GM12878 (cell line): ENCODE measurements around the gene SORL1. TPM values are rescaled to one million over a fixed set of nuclear protein-coding genes. Genes with fewer than 3 reads are reported as not detected.

ENCODE experiments used
- ATAC-seq: fragments of 200-7000 bp; cut with Tn5 transposase; 3 replicates; pipeline ENCODE4 v1.9.1; 2020; ENCODE audit warnings: mild to moderate bottlenecking, moderate library complexity
- BruUV-seq: library from RNA; stranded (reverse); fragments of 400-500 nt; replicated peaks from 2 replicates; lab custom pipeline; 2021; lab: Mats Ljungman, UMichigan
- CTCF ChIA-PET: fragments of 300-600 bp; sonication (Branson Sonifier 250); formaldehyde crosslinking; extraction: SDS; loops from one replicate; lab custom pipeline; 2021; ENCODE audit warnings: inconsistent platforms; lab: Yijun Ruan, JAX
- POLR2A ChIA-PET: fragments of 350-600 bp; formaldehyde crosslinking; extraction: SDS; loops from one replicate; lab custom pipeline; 2021; ENCODE audit warnings: inconsistent platforms; lab: Charles Lee
- RAD21 ChIA-PET: fragments of 300-600 bp; sonication (Branson Sonifier 250); formaldehyde crosslinking; loops from one replicate; lab custom pipeline; 2023; ENCODE audit warnings: antibody characterized with exemption; ENCODE audit not compliant: unreplicated experiment; lab: Charles Lee
- SMC1A ChIA-PET: fragments of 300-600 bp; sonication (Branson Sonifier 250); formaldehyde crosslinking; loops from one replicate; lab custom pipeline; 2023; ENCODE audit not compliant: unreplicated experiment, uncharacterized antibody; lab: Charles Lee
- DNase-seq: peaks from one replicate; pipeline ENCODE4 v3.0.0-alpha.2; 2011; ENCODE audit warnings: low read depth, low spot score
- FAIRE-seq: peaks from 3 replicates; lab custom pipeline; 2011; peaks lifted over from hg19 to GRCh38; lab: Jason Lieb, UNC
- H2AFZ ChIP-seq: 2 replicates; pipeline ENCODE4 v1.6.0; 2011; ENCODE audit warnings: low read depth, low read length, control low read depth; ENCODE audit not compliant: control insufficient read depth
- H3K27ac ChIP-seq: 2 replicates; pipeline ENCODE4 v1.5.1; 2011; ENCODE audit warnings: control low read depth; ENCODE audit not compliant: control insufficient read depth, insufficient read depth
- H3K27me3 ChIP-seq, 2 experiments: replicated peaks in 1 of 2; 2 replicates each; pipeline versions ENCODE4 v1.6.0 to v1.6.1; 2011; ENCODE audit warnings: low read length in 1 of 2; ENCODE audit not compliant: control insufficient read depth in 2 of 2, insufficient read depth in 2 of 2
- H3K36me3 ChIP-seq, 2 experiments: 2 replicates each; pipeline ENCODE4 v1.5.1; 2011; ENCODE audit warnings: low read length in 1 of 2; ENCODE audit not compliant: control insufficient read depth in 2 of 2, insufficient read depth in 2 of 2
- H3K4me1 ChIP-seq: 2 replicates; pipeline ENCODE4 v1.6.1; 2011; ENCODE audit warnings: mild to moderate bottlenecking, low read length, moderate library complexity, mixed read lengths; ENCODE audit not compliant: control insufficient read depth, insufficient read depth
- H3K4me2 ChIP-seq: 2 replicates; pipeline ENCODE4 v1.6.0; 2011; ENCODE audit warnings: control low read depth; ENCODE audit not compliant: control insufficient read depth, insufficient read depth
- H3K4me3 ChIP-seq: fragments of 200-600 bp; sonication (generic); 2 replicates; pipeline ENCODE4 v1.5.1; 2016
- H3K79me2 ChIP-seq: 2 replicates; pipeline ENCODE4 v1.6.0; 2011; ENCODE audit warnings: low read length; ENCODE audit not compliant: control insufficient read depth, insufficient read depth
- H3K9ac ChIP-seq: 2 replicates; pipeline ENCODE4 v1.8.0; 2011; ENCODE audit warnings: low read length, control low read depth, mixed read lengths; ENCODE audit not compliant: control insufficient read depth, insufficient read depth
- H3K9me3 ChIP-seq: replicated peaks from 3 replicates; pipeline ENCODE4 v1.5.1; 2011; ENCODE audit warnings: mild to moderate bottlenecking, low read length; ENCODE audit not compliant: control insufficient read depth, insufficient read depth
- H4K20me1 ChIP-seq: 2 replicates; pipeline ENCODE4 v1.6.0; 2011; ENCODE audit not compliant: control insufficient read depth, insufficient read depth
- ATF7 ChIP-seq: fragments of 450-650 bp; IDR thresholded peaks from 2 replicates; pipeline ENCODE4 v1.6.1; 2016; ENCODE audit warnings: low read depth, mild to moderate bottlenecking
- CREM ChIP-seq: IDR thresholded peaks from 2 replicates; pipeline ENCODE4 v1.6.1; 2014; ENCODE audit warnings: antibody characterized with exemption, low read depth
- EED ChIP-seq: sonication (generic); IDR thresholded peaks from 2 replicates; pipeline ENCODE4 v1.6.1; 2016; ENCODE audit warnings: antibody characterized with exemption, low read depth
- MEF2B ChIP-seq: fragments of 450-650 bp; IDR thresholded peaks from 2 replicates; pipeline ENCODE4 v1.6.1; 2018; ENCODE audit warnings: mild to moderate bottlenecking, moderate library complexity; ENCODE audit not compliant: partially characterized antibody, poor library complexity, severe bottlenecking
- SP1 ChIP-seq: IDR thresholded peaks from one replicate; pipeline ENCODE4 v1.6.1; 2011; ENCODE audit warnings: low read depth, low read length
- TBL1XR1 ChIP-seq: IDR thresholded peaks from 2 replicates; pipeline ENCODE4 v1.6.1; 2012; ENCODE audit warnings: low read depth, low read length, improper control_type of control experiment
- WGBS: methylation state at CpG from one replicate; pipeline ENCODE4 v1.1.6; 2016; ENCODE audit warnings: low lambda C conversion rate; ENCODE audit not compliant: insufficient replicate concordance, insufficient coverage; ENCODE audit errors: missing lambda C conversion rate; 5-methylcytosine and 5-hydroxymethylcytosine counted together
- in situ Hi-C: fragments of 300-500 bp; cut with MboI; formaldehyde crosslinking; loops from 9 replicates; pipeline ENCODE4 v1.14.3; 2018; ENCODE audit warnings: mixed read lengths
- intact Hi-C: fragments of 100-400 bp; cut with micrococcal nuclease; formaldehyde crosslinking; loops from one replicate; pipeline ENCODE4 v1.14.2; 2022; ENCODE audit not compliant: unreplicated experiment
- polyA plus RNA-seq, 11 experiments: library from polyadenylated mRNA; depleted of rRNA in 4 of 11; unstranded in 6 of 11; stranded (reverse) in 5 of 11; fragments of >200 nt; fragmentation: Nextera tagmentation in 4 of 11; fragmentation: Illumina TruSeq in 1 of 11; extraction: Ambion mirVana in 4 of 11; extraction: Trizol in 1 of 11; gene quantifications; 1 replicate in 1 of 11; 2 replicates in 10 of 11; pipeline versions ENCODE4 v1.2.1 to v1.2.3, GENCODE V29; 2011 to 2016; ENCODE audit warnings: inconsistent platforms in 2 of 11, missing spikeins in 2 of 11, low read depth in 1 of 11
- total RNA-seq, 4 experiments: library from RNA; depleted of rRNA in 3 of 4; stranded (reverse); fragments of >200 nt in 3 of 4; fragmentation: Illumina TruSeq in 1 of 4; extraction: Trizol in 1 of 4; gene quantifications; 2 replicates each; pipeline versions ENCODE4 v1.2.1 to v1.2.3, GENCODE V29; 2013 to 2021
- TF ChIP-seq, protein P1 (sequence below): IDR thresholded peaks from 2 replicates; pipeline ENCODE4 v1.6.1; 2012; ENCODE audit warnings: low read depth, low read length, improper control_type of control experiment
- TF ChIP-seq, protein P2 (sequence below): fragments of 450-650 bp; formaldehyde crosslinking; IDR thresholded peaks from 2 replicates; pipeline ENCODE4 v1.4.0; 2022; ENCODE audit warnings: mild to moderate bottlenecking, moderate library complexity
- TF ChIP-seq, protein P3 (sequence below): fragments of 450-650 bp; IDR thresholded peaks from 2 replicates; pipeline ENCODE4 v1.6.1; 2017; ENCODE audit warnings: mild to moderate bottlenecking, moderate library complexity
- TF ChIP-seq, protein P4 (sequence below): fragments of 450-650 bp; IDR thresholded peaks from 2 replicates; pipeline ENCODE4 v1.6.1; 2016; ENCODE audit warnings: mild to moderate bottlenecking
- TF ChIP-seq, protein P5 (sequence below): IDR thresholded peaks from 2 replicates; pipeline ENCODE4 v1.6.1; 2011; ENCODE audit warnings: low read depth, low read length, improper control_type of control experiment, borderline replicate concordance

The SORL1 gene
- total and polyA plus RNA-seq, 10 of the 15 experiments (the other 5 are each of a cell fraction or from before 2014, with no cell fraction given): 20.2 to 107 (median 59.9) TPM

DNA sequence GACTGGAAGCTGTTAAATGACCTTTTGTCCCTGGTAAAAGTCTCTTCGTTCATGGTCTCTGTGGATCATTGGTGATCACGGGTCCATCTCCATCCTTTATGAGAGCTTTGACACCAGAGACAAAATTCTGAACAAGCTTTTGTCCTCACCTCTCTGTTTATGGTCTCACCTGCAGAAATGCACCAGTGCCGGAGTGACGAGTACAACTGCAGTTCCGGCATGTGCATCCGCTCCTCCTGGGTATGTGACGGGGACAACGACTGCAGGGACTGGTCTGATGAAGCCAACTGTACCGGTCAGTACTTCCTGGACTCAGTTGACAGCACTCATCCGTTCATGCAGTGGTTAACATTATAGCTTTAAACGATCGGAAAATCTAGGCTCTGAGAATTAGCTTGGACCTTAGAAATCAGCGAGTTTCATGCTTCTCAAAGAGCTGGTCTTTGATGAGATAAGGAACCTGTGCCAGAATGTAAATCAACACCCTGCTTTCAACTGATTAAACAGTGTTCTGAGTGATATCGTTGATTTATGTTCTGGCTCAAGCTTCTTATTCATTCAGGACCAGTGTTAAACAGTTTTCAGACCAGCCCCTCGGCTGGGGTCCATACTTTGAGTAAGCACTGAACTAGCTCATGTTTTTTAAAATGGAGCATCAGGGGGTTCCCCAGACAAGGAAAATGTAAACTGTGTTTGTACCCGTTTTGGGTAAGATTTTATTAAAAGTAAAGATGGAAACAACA lies 125.2 kb downstream of the SORL1 start:
- no peak overlapping the region; the same call in 1 of the 2 replicates for H3K4me2 ChIP-seq
- no peaks in the 10 kb centered on the region; the same call in 1 of the 2 replicates for H3K79me2 ChIP-seq
- BruUV-seq: no TSS peak
- ChIA-PET SMC1A (interaction anchor here (0.5 to 3.8 kb wide), 24 partner anchors 11 to 276 kb away, joined by 3 to 29 read pairs (median 4); no protein-coding TSS in a partner anchor), CTCF (interaction anchor here (0.6 to 2.9 kb wide), 11 partner anchors 9 to 1446 kb away, joined by 3 to 25 read pairs (median 3); no protein-coding TSS in a partner anchor), RAD21 (interaction anchor here (0.5 to 3.3 kb wide), 6 partner anchors 11 to 342 kb away, joined by 3 to 27 read pairs (median 9); no protein-coding TSS in a partner anchor), POLR2A (interaction anchor here (0.9 to 2.9 kb wide), 6 partner anchors 41 to 286 kb away, joined by 3 to 13 read pairs (median 4); no protein-coding TSS in a partner anchor)
- DNase-seq: no peak
- no peak overlapping the region for H3K4me3 ChIP-seq
- H3K27me3 ChIP-seq: no peaks in the 10 kb centered on the region
- in situ Hi-C loops: no loop called here
- peaks cover 8% of the 10 kb centered on the region for H3K9me3 ChIP-seq
- no peak overlapping the region for H2AFZ ChIP-seq
- peaks cover 23 to 59% of the 10 kb centered on the region in 2 experiments for H3K36me3 ChIP-seq
- ATAC-seq: no peak
- no peak for FAIRE-seq
- peak overlapping the region; percentile 75 for H3K27ac ChIP-seq
- no peak overlapping the region for H3K9ac ChIP-seq
- no peaks in the 10 kb centered on the region for H4K20me1 ChIP-seq
- 94% methylated on average over 16 of the region's 16 CpGs for WGBS
- peaks cover 51% of the 10 kb centered on the region for H3K4me1 ChIP-seq
- intact Hi-C loops: no loop called here
- no peak for TF ChIP-seq EED
- TF ChIP-seq CREM: no peak
- TF ChIP-seq, protein P1, sequence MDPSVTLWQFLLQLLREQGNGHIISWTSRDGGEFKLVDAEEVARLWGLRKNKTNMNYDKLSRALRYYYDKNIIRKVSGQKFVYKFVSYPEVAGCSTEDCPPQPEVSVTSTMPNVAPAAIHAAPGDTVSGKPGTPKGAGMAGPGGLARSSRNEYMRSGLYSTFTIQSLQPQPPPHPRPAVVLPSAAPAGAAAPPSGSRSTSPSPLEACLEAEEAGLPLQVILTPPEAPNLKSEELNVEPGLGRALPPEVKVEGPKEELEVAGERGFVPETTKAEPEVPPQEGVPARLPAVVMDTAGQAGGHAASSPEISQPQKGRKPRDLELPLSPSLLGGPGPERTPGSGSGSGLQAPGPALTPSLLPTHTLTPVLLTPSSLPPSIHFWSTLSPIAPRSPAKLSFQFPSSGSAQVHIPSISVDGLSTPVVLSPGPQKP: no peak
- no peak for TF ChIP-seq MEF2B
- TF ChIP-seq, protein P2, sequence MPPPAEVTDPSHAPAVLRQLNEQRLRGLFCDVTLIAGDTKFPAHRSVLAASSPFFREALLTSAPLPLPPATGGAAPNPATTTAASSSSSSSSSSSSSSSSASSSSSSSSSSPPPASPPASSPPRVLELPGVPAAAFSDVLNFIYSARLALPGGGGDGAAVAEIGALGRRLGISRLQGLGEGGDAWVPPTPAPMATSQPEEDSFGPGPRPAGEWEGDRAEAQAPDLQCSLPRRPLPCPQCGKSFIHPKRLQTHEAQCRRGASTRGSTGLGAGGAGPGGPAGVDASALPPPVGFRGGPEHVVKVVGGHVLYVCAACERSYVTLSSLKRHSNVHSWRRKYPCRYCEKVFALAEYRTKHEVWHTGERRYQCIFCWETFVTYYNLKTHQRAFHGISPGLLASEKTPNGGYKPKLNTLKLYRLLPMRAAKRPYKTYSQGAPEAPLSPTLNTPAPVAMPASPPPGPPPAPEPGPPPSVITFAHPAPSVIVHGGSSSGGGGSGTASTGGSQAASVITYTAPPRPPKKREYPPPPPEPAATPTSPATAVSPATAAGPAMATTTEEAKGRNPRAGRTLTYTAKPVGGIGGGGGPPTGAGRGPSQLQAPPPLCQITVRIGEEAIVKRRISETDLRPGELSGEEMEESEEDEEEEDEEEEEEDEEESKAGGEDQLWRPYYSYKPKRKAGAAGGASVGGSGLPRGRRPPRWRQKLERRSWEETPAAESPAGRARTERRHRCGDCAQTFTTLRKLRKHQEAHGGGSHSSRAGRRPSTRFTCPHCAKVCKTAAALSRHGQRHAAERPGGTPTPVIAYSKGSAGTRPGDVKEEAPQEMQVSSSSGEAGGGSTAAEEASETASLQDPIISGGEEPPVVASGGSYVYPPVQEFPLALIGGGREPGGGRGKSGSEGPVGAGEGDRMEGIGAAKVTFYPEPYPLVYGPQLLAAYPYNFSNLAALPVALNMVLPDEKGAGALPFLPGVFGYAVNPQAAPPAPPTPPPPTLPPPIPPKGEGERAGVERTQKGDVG (CRISPR knock-in tag): no peak
- TF ChIP-seq SP1: no peak
- TF ChIP-seq ATF7: no peak
- no peak for TF ChIP-seq TBL1XR1
- TF ChIP-seq, protein P3, sequence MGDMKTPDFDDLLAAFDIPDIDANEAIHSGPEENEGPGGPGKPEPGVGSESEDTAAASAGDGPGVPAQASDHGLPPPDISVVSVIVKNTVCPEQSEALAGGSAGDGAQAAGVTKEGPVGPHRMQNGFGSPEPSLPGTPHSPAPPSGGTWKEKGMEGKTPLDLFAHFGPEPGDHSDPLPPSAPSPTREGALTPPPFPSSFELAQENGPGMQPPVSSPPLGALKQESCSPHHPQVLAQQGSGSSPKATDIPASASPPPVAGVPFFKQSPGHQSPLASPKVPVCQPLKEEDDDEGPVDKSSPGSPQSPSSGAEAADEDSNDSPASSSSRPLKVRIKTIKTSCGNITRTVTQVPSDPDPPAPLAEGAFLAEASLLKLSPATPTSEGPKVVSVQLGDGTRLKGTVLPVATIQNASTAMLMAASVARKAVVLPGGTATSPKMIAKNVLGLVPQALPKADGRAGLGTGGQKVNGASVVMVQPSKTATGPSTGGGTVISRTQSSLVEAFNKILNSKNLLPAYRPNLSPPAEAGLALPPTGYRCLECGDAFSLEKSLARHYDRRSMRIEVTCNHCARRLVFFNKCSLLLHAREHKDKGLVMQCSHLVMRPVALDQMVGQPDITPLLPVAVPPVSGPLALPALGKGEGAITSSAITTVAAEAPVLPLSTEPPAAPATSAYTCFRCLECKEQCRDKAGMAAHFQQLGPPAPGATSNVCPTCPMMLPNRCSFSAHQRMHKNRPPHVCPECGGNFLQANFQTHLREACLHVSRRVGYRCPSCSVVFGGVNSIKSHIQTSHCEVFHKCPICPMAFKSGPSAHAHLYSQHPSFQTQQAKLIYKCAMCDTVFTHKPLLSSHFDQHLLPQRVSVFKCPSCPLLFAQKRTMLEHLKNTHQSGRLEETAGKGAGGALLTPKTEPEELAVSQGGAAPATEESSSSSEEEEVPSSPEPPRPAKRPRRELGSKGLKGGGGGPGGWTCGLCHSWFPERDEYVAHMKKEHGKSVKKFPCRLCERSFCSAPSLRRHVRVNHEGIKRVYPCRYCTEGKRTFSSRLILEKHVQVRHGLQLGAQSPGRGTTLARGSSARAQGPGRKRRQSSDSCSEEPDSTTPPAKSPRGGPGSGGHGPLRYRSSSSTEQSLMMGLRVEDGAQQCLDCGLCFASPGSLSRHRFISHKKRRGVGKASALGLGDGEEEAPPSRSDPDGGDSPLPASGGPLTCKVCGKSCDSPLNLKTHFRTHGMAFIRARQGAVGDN: no peak
- TF ChIP-seq, protein P4, sequence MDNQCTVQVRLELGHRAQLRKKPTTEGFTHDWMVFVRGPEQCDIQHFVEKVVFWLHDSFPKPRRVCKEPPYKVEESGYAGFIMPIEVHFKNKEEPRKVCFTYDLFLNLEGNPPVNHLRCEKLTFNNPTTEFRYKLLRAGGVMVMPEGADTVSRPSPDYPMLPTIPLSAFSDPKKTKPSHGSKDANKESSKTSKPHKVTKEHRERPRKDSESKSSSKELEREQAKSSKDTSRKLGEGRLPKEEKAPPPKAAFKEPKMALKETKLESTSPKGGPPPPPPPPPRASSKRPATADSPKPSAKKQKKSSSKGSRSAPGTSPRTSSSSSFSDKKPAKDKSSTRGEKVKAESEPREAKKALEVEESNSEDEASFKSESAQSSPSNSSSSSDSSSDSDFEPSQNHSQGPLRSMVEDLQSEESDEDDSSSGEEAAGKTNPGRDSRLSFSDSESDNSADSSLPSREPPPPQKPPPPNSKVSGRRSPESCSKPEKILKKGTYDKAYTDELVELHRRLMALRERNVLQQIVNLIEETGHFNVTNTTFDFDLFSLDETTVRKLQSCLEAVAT: no peak
- TF ChIP-seq, protein P5, sequence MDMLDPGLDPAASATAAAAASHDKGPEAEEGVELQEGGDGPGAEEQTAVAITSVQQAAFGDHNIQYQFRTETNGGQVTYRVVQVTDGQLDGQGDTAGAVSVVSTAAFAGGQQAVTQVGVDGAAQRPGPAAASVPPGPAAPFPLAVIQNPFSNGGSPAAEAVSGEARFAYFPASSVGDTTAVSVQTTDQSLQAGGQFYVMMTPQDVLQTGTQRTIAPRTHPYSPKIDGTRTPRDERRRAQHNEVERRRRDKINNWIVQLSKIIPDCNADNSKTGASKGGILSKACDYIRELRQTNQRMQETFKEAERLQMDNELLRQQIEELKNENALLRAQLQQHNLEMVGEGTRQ: no peak
